Tibial nerve (tissue), 4 donors: ENCODE measurements around the gene ABCB1.

ENCODE experiments used
- EP300 ChIP-seq, 2 donors: sonication (generic); formaldehyde crosslinking; IDR thresholded peaks; one replicate each; pipeline ENCODE4 v1.6.1; 2017; ENCODE audit warnings: antibody characterized with exemption in 2 of 2, mild to moderate bottlenecking in 1 of 2
- POLR2A ChIP-seq, 2 donors: fragments of 450-650 bp; IDR thresholded peaks; one replicate each; pipeline ENCODE4 v1.6.1; 2017; ENCODE audit warnings: antibody characterized with exemption in 2 of 2, mild to moderate bottlenecking in 2 of 2, moderate library complexity in 2 of 2
- TF ChIP-seq, protein P1 (sequence below), 5 experiments: fragments of 200-600 bp in 3 of 5; fragments of 450-650 bp in 2 of 5; sonication (generic) in 3 of 5; IDR thresholded peaks; one replicate each; pipeline ENCODE4 v1.5.1; 2016 to 2019; ENCODE audit warnings: antibody characterized with exemption in 5 of 5, mild to moderate bottlenecking in 3 of 5, moderate library complexity in 2 of 5

DNA sequence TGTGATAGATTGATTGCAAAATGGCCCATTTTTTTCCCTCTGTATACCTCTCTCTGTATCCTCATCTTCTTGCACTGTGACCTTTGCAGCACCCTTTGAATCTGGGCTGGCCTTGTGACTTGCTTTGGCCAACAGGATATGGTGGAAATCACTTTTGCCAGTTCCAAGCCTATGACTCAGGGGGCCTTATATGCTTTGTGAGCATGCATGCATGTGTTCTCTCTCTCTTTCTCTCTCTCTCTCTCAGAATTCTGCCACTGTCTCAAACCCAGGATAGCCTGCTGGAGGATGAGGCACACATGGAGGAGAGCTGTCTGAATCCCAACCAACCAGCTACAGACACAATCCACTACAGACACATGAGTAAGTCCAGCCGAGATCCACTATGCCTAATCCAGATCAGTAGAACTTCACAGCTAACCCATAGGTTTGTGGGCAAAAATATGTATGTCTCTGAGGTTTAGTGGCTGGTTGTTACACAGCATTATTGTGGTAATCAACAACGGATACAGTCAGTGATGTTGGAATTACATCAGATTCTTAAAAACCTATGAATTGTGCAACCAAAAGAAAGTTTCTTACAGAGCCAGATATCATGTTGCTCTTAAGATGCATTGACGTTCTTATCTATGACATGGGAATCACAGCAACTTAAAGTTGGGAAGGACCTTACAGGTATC is 83.4 kb downstream of the ABCB1 start:
- TF ChIP-seq POLR2A (IDR thresholded peaks at IDR 0.05) (no peak), EP300 (IDR thresholded peaks at IDR 0.05) (no peak)
- TF ChIP-seq, protein P1, sequence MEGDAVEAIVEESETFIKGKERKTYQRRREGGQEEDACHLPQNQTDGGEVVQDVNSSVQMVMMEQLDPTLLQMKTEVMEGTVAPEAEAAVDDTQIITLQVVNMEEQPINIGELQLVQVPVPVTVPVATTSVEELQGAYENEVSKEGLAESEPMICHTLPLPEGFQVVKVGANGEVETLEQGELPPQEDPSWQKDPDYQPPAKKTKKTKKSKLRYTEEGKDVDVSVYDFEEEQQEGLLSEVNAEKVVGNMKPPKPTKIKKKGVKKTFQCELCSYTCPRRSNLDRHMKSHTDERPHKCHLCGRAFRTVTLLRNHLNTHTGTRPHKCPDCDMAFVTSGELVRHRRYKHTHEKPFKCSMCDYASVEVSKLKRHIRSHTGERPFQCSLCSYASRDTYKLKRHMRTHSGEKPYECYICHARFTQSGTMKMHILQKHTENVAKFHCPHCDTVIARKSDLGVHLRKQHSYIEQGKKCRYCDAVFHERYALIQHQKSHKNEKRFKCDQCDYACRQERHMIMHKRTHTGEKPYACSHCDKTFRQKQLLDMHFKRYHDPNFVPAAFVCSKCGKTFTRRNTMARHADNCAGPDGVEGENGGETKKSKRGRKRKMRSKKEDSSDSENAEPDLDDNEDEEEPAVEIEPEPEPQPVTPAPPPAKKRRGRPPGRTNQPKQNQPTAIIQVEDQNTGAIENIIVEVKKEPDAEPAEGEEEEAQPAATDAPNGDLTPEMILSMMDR (IDR thresholded peaks at IDR 0.05): no peak
